Stimulated activated CD8-positive, alpha-beta memory T cell treated with anti-CD3 and anti-CD28 coated beads, Interleukin-7, amount 100 ng/mL, for 4 hours (primary cell): Measurements from ENCODE around the gene DPT.

Experiments
- DNase-seq, 2 donors: peaks; one replicate each; pipeline ENCODE4 v3.0.0-alpha.2; 2020; ENCODE audit warnings: low read depth in 2 of 2

The DPT gene

DNA sequence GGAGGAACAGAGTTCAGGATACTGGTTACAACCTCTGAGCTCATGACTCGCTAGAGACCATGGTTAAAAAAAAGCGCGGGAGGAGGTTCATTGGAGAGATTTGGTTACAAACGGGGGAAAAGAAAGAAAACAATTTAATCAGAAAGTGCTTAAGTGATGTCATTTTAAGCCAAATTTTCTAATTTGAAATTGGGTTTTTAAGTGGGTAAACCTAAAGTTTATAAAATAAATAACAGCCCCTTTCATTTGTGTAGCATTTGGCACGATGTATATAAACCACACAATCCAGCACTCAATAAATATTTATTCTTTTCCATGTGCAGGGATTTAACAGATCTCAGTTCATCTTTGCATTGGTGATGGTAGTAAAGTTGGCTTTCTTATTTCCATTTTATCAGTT is 7.0 kb upstream of the DPT start:
- DNase-seq: no peak

DNA sequence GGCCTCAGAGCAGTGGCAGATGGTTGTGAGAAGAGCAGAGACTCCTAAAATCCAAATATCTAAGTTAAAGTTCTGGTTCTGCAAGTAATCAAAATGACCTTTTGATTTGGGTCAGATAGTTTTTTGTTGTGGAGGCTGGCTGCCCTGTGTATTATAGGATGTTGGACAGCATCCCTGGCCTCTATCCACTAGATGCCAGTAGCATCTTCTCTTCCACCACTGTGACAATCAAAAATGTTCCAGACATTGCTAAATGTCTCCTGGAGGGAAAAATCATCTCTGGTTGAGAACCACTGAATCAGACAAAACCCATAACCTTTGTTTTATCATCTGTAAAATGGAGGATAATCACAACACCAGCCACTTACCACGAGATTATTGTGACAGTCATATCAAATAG is 5.9 kb upstream of the DPT start:
- DNase-seq: no peak

DNA sequence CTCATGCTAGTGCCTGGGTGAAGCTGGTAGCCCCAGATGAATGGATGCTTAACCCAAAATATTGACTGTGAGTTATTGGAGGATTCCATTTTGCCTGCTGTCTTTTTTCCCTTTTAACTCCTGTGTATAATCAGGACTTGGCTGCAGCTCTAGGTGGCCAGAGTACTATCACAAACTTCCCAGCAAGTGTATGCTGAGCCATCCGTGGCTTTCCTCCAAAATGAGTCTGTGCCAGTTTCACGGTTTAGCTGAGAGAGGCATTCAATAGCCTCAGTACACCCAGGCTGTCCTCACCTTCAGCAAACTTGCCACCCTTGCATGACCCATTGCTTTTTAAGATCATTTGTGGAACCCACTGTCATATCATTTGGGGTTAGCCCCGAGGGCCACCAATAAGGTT is 5.3 kb upstream of the DPT start:
- DNase-seq: no peak

DNA sequence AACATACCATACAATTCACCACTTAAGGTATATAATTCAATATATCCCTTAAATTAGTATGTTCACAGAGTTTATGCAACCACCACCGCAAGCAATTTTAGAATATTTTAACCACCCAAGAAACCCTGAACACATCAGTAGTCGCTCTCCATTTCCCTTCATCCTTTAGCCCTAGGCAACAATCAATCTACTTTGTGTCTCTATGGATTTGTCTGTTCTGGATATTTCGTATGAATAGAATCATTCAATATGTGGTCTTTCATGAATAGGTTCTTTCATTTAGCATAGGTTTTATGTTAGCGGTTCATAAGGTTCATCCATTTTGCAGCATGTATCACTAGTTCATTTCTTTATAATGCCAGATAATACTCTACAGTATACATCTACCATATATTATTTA is 4.2 kb upstream of the DPT start:
- DNase-seq: no peak

DNA sequence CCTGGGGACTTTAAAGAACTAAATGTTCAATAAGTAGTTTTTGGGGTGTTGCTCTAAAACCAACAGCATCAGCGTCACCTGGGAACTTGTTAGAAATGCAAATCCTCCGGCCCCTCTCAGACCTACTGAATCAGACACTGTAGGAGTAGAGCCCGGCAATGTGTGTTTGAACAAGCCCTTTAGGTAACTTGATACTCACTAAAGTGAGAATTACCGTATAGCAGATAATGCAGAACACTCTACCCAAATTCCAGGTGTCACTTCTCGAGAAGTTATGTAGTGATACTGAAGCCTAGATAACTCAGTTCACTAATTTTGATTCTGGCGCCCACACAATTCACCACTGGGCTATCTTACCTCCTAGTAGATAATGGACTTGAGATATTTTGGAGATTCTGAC is 3.7 kb upstream of the DPT start:
- DNase-seq: no peak

DNA sequence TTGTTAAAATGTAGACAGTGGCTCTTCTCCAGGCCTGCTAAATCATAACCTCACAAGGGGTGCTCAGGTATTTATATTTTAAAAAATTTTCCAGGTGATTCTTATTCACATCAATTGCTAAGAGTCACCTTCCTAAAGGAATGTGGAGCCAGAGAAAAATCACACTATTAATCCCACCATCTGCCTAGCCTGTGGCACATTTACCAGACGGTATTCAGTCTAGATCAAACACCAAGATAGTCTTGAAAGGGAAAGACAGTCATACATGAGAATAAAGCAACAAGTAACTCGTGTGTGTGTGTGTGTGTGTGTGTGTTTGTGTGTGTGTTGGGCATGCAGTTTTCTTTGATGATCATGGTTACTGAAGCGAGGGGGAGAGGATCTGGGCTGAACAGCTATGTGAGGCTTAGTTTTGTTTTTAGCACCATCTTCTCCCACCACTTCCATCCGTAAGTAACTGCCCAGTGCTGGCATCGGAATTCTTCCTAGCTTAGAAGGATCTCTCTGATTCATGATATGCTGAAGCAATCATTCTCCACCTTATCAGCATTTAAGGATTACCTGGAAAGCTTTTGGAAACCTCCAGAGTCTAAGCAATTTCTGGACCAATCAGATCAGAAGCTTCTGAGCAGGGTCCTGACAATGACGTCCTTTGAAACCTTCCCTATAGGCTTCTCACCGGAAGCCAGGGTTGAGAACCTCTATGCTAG is 2.4 kb upstream of the DPT start:
- DNase-seq: no peak

DNA sequence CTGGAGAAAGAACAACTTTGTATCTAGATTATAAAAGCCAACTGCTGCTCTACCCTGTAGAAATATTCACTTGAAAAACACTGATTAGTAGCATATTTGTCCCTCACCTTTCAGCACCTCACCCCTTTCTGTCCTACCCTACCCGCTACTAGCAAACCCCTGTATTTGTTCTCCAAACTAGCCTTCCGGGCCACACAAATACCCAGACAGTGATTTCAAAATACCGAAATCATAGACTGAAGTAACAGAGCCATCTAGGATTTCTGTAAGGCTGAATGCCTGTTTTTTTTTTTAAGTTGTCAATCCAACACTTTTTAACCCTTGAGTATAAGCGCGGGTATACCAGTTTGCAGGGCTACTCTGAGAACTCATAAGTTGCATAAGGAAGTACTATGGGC is 398 bp upstream of the DPT start:
- DNase-seq: no peak

DNA sequence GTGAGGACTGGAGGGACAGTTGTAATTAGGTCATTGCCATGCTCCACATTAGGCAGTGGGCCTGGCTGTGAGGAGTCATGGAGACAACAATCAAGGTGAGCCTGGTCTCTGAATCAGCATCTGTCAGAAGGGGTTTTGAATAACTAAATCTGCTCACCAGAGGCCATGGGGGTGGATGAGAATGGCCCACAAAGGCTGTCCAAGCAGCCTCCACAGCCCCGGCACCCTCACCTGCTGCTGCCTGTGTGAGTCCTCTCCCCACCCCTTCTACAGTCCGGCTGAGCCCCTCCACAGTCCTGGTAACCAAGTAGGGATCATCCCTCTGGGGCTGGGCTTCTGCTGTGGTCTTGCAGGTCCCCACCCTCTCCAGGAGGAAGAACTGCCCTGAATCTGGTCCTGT is 2.3 kb downstream of the DPT start:
- no peak for DNase-seq

DNA sequence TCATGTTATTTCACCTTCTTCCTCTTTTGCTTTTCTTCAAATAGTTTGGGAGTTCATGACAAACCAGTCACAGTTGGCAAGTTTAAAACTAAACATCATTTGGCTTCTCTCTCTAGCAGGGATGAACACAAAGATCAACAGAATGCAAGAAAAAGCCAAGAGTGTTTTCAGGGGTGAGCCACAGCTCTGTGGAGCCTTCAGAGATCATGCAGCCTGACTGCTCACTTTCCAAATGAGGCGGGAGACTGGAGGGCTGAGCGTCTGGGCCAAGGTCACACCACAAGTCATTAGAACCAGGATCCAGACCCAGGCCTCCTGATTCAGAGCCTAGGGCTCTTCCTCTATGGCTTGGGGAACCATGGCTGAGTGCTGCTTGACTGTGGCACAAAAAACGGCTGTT is 2.7 kb downstream of the DPT start:
- no peak for DNase-seq

DNA sequence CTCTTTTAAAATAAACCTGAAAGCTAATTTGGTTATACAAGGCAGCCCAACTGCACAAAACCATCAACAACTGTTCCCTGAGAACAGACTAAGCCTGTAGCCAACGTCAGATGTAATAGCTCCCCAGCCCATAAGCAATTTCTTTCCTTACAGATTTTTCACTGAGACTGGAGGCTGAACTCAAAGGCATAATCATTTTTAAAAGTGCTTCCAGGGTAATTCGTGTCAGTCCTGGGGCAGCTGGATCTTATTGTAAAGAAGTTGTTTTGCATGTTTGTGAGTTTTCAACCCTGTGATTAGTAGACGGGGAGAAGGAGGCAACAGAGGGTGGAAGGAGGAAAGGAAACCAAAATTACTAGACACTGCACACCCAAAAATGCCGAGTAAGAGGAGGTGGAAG is 3.2 kb downstream of the DPT start:
- DNase-seq: no peak

DNA sequence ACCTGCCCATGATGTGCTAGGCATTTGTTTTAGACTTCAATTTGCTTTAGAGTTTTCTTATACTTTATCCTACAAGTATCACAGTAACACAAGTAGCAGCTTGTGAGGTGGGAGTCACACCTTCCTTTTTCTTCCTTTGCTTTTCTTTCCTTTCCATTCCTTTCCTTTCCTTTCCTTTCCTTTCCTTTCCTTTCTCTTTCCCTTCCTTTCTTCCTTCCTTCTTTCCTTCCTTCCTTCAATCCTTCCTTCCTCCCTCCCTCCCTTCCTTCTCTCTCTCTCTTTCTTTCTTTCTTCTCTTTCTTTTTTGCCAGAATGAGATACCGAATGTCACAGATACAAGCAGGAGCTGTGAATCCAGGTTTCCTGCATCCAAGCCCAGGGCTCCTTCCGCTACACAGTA is 3.9 kb downstream of the DPT start:
- DNase-seq: no peak

DNA sequence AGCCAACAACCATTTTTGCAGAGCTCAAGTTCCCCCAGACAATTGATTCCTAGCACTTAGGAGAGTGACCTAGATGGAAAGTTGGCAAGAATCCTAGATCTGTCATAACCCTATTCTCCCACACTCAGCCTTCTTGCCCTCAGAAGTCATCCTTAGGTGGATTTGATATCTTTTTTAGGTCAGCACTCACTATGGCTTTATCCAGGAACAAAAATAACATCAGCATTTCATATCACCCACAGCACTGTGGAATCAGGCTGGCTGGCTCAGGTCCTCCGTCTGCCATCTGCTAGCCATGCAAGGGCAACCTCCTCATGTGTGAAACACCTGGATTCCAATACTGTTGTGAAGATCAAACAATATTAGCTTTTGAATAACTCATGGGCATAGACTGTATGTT is 6.0 kb downstream of the DPT start:
- no peak for DNase-seq

DNA sequence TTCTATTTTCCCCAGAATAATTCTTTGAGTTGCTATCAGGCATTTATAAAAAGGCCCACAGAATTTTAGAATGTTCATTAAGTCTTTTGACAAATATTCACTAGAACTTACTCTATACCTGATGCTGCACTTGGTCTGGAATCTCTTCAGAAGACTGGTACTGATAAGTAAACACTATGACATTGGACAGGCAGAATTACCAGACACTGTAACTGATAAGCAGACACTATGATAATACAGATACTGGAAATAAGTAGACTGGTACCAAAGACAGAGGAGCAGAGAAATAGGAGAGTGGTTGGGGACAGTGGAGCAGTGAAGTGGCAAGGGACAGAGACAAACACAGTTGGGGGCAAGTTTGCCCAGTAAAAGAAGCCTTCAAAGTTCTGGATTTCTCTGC is 8.2 kb downstream of the DPT start:
- no peak for DNase-seq

DNA sequence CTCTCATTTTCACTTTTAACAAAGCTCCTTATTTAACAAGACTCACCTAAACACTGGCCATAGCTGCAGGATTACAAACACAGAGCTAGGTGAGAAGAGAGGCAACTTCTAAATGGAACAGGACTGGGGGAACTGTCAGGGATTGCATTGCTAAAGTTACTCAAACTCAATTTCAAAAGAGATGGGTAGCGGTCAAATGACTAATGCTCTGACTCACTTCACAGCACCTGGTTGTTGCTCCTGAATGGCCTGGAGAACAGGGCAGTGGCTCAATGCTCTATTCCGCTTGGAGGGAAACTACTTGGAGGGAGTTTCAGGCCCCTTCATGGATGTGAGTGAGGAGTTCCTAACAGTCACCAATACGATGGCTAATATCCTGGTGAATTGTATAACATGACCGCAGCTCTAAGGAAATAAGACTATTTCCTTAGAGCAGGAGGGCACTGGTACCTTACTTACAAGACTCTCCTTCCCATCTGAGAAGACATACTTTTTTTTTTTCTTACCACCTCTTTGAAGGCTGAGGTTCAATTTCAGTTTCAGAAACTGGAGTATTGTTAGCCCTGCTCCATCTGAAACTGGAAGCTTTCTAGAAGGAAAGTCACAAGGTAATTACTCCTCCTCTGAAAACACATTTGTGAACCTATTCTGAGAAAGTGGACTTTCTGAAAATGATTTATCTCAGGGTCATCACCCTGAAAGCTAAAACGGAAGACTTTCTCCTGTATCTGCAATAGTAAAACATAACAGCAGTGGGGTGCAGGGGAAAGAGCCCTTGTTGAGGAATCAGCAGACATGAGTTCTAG is 9.5 kb downstream of the DPT start:
- no peak for DNase-seq

DNA sequence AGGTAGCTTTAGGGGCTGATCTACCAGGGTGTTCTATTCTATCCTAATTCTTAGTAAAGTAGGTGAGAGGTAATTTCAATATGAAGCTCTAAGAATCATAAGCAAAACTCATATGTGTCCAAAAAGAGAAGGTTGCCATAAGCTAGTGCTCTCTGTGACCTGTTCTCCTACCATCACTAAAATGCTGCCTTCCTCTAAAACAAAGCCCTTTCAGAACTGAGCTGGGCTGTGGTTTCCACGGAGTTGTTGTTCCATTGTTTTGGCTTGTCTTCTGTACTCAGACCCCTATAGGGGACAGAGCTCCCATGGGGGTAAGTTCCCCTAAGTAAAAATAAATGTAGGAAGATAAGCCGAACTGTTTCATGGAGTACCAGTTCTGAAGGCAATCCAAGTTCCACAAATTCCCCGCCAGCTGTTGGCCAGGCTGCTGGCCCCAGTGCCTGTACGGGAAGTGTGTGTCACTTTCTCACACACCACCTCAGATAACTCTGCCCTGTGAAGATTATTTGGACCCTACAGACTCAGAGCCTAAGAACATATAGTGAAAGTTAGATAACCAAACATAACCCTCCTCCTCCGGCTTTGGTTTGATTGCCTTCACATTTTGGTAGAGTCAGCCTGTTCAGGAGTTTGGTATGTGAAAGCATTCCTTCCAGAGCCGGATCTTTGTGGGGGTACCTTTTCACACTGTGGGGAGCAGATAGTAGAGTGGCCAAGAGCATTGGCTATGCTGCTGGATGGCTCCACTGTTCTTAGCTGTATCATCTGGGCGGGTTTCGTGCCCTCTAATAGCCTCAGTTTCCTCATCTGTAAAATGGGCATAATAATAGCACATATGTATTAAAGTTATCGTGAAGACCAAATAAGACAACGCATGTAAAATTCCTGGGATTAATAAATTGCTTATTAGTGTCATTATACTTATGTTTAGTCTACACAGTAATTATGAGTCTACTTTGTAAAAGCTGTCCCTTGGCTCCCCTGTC is 10.8 kb downstream of the DPT start:
- no peak for DNase-seq

DNA sequence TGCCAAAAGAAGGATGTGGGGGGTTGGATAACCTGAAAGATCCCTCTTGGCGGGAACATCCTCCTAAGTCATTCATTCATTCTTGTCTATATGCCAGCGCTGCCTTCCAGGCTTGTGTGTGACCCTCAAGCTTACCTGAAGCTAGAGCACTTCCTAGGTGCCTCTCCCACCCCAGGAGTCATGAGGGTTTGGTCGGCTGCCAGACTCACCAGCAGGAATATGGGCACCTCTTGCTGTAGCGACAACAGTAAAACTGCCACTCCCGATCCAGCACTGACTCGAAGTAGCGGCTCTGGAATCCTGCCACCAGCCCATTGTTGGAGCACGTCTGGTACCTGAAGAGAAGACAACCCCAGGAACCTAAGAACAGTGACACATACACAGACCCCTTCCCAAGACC is 15.0 kb downstream of the DPT start:
- no peak for DNase-seq

DNA sequence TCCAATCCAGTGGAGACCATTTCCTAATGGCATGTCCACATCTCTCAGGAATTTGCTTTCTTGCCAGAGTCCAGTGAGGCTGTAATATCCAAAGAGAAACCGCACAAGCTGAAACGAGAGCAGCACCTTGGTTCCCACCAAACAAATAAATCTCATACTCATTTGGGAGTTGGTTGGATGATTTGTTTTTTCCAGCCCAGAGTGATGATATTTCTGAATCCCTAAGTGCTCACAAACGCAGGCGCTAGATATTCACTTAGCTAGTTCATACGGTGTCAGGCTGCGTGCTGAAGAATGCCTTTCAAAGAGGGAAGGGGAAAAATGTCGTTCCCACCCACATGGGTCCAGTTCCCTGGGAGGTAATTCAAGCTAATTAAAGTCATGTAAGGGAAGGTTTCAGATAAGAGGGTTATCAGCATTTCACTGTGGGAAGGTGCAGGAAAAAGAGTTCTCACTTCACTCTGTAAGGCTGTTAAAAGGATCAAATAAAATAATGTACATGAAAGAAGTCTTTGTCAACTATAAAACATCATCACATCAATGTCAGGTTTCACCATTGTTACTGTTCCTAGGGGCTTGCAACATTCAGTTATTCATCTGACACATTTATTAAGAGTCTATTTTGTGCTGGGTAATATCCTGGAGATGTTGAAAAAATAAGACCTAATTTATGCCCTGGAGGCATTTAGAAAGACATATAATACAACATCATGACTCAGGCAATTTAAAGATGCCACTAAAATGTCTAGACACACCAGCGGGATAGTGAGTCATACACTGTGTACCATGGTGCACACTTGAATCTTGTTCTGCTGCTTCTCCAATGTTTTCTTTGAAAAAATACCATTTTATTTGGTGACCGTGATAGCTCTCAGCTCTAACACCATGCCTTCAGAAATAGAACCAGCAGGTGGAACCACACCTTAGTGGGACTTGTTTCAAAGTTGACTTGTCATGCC is 19.3 kb downstream of the DPT start:
- DNase-seq: no peak

DNA sequence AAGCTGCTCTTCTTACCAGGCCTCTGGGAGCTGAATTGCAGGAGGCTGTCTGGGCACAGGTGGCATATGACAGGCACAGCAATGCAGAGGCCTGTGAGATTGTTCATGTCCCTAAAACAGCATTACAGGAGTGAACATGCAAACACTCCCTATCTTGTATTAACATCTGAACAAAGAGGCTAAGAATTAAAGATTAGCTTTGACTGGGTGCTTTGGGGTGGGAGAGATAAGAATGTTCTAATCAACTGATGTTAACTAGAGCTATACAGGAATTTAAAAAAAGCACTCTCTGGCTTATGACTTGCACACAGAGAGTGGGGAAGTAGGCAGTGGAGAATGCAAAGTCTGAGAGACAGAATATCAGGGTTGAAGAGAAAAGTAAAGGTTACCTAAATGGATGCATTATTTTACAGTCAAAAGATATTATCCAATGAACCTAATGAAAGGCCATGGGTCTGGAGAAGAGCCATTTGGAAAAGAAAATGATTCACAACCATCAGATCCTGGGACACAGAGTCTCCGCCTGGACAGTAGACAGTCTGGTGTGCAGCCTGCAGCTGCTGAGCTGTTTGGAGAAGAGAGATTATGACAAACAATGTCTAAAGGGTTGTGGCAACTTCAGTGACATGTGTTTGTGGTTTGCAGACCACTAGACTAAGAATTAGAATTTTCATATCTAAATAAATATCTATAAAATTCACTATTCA is 20.2 kb downstream of the DPT start:
- DNase-seq: no peak

DNA sequence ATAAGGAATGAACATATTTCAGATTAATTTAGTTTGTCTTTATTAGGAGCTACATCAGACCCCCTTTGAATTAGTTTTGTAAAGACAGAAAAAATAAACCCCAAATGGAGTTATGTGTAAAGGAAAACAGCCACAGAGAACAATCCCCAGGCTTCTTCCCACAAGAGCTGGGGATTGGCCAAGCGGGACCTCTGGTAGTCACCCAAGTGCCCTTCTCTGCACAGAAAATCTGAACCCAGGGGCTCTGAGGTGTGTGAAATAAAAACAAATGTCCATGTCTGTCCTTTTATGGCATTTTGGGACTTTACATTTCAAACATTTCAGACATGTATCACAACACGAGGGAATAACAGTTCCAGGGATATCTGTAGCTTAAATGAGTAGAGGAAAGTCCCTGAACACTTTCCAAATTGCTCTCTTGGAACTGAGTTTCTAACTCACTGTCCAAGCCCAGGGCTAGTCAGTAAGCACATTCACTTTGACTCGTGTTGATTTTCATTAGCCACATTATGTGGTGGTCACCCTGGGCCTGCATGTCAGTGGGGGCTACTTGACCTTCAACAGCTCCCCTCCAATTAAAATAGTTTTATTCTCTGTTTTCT is 22.5 kb downstream of the DPT start:
- DNase-seq: no peak

DNA sequence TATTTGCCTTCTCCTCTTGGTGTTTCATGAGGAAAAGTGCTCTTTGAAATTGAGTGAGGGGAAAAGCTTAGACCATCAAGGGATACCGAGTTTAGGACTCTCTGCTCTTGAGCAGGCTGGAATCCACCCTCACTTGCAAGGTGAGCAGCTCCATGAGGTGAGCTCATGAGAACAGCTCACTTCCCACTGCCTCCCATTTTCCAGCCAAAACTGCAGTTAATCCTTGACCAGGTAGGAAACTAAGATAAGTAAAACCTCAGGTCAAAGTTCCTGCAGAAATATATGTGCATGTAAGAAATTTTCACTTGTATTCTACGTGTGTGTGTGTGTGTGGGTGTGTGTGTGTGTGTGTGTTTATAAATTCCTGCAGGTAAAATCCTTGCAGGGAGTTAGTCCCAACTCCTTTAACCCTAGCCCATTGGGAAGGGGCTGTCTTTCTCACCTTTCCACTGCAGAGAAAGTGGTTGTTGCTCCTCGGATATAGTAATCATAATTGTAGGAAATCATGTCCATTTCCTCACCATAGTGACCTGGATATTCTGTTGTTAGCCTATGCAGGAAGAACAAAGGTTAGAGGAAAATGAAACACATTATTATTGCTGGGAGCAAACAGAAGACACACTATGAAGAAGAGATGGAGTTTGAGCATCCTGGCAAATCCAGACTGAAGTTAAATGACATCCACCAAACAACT is 28.3 kb downstream of the DPT start:
- no peak for DNase-seq
